ENCODE data around the gene PMEPA1. TPM values are rescaled to one million over a fixed set of nuclear protein-coding genes. Genes with fewer than 3 reads are reported as not detected.

PMEPA1 gene
- total RNA-seq, 1 experiment from 2014 or later = 163 TPM

DNA sequence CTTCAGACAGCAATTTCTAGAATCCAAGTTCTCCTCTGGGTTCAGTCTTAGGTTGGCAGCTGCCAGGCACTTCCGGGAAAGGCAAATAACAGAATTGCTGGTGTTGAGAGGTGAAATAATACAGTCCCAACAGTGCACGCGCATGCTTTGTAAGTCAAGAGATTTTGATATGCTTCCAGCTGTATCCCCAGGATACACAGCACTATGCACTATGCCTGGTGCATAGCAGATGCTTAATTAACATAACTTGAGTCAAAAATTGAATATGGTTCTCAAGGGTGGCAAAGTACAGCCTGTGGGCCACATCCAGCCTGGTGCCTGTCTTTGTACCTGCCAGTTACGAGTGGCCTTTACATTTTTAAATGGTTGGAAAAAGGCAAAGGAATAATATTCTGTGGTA, 18.9 kb upstream of the PMEPA1 start:
- Histone ChIP-seq H3K79me2 (ENCODE audit: low read depth) (no peaks in the 10 kb centered on the region), H3K9me3 (ENCODE audit: insufficient read depth, low read depth) (no peaks in the 10 kb centered on the region), H3K27me3 (ENCODE audit: insufficient read depth, low read depth) (no peaks in the 10 kb centered on the region), H3K36me3 (ENCODE audit: low read depth) (no peaks in the 10 kb centered on the region), H3F3A (ENCODE audit: insufficient read depth, low read depth) (peaks cover 15% of the 10 kb centered on the region; the same call in 1 of the 2 replicates), H2AFZ (no peak overlapping the region), H3K9me2 (ENCODE audit: insufficient read depth) (no peaks in the 10 kb centered on the region), H4K20me1 (ENCODE audit: insufficient read depth) (no peaks in the 10 kb centered on the region), H3K4me1 (replicated peaks; ENCODE audit: insufficient read depth) (peaks cover 27% of the 10 kb centered on the region), H3K4me3 (no peak overlapping the region), H3K4me2 (no peak overlapping the region; the same call in 1 of the 2 replicates), H3K27ac (no peak overlapping the region)
- no peak for DNase-seq
- TF ChIP-seq CTCF (conservative IDR thresholded peaks at IDR 0.05) (no peak), EZH2 (IDR thresholded peaks at IDR 0.05; ENCODE audit: low read depth) (no peak)
- POLR2A ChIA-PET (ENCODE audit: unreplicated experiment) = no interaction called here
- CTCF ChIA-PET = no interaction called here
- intact Hi-C loops (cut with micrococcal nuclease; ENCODE audit: unreplicated experiment) = no loop called here
- no TSS peak for BruUV-seq (replicated peaks)

DNA sequence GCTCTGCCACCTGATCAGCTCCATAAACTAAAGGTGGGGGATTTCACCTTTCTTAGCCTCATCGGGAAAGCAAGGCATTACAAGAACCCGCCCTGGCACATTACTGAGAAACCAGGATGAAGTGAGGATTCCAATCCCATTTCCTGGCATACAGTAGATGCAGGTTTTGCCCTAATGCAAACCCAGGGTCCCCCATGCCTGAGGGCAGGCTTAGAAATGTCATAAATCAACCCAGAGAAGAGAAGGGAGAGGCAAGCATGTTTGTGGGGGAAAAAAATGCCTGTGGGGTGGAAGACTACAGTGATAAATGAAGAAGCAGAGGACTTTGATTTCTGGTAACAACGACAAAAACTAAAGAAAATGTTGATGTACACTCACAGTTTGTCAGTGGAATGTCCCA, 18.0 kb upstream of the PMEPA1 start:
- H3K79me2 ChIP-seq (ENCODE audit: low read depth) = no peaks in the 10 kb centered on the region
- TF ChIP-seq CTCF (conservative IDR thresholded peaks at IDR 0.05) = no peak
- no peak for TF ChIP-seq EZH2 (IDR thresholded peaks at IDR 0.05; ENCODE audit: low read depth)
- no TSS peak for BruUV-seq (replicated peaks)
- intact Hi-C loops (cut with micrococcal nuclease; ENCODE audit: unreplicated experiment) = no loop called here
- peak overlapping the region; percentile 33 for H3K4me2 ChIP-seq
- peaks cover 27% of the 10 kb centered on the region for H3K4me1 ChIP-seq (replicated peaks; ENCODE audit: insufficient read depth)
- H3F3A ChIP-seq (ENCODE audit: insufficient read depth, low read depth) = peaks cover 15% of the 10 kb centered on the region; the same call in 1 of the 2 replicates
- no peaks in the 10 kb centered on the region for H3K9me3 ChIP-seq (ENCODE audit: insufficient read depth, low read depth)
- POLR2A ChIA-PET (ENCODE audit: unreplicated experiment) = no interaction called here
- CTCF ChIA-PET = no interaction called here
- no peak overlapping the region for H3K4me3 ChIP-seq
- peak in 1 of 2 experiments; percentile 46 for DNase-seq
- no peak overlapping the region for H2AFZ ChIP-seq
- H3K27ac ChIP-seq = no peak overlapping the region
- no peaks in the 10 kb centered on the region for H3K9me2 ChIP-seq (ENCODE audit: insufficient read depth)
- H4K20me1 ChIP-seq (ENCODE audit: insufficient read depth) = no peaks in the 10 kb centered on the region
- H3K36me3 ChIP-seq (ENCODE audit: low read depth) = no peaks in the 10 kb centered on the region
- H3K27me3 ChIP-seq (ENCODE audit: insufficient read depth, low read depth) = no peaks in the 10 kb centered on the region

DNA sequence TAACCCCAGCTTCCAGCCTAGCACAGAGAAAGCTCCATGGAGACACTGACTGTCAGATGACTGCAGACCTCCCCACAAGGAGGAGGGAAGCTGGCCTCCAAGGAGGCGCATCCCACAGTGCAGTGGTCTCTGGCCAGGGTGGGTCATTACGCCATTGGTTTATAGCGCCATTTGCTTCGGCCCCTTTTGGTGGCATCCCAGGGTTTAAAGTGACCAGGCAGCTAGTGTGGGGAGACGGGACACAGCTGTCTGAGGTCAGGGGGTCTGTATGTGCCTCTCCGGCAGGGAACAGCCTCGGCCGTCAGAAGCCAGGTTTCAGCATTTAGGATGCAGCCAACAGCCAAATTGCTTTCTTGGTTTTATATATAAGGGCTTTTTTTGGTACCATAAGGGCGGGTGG, 15.8 kb upstream of the PMEPA1 start:
- ChIA-PET CTCF (no interaction called here), POLR2A (ENCODE audit: unreplicated experiment) (no interaction called here)
- Histone ChIP-seq H3K36me3 (ENCODE audit: low read depth) (no peaks in the 10 kb centered on the region), H2AFZ (no peak overlapping the region), H3K27ac (no peak overlapping the region), H3K4me1 (replicated peaks; ENCODE audit: insufficient read depth) (peaks cover 27% of the 10 kb centered on the region), H3K9me2 (ENCODE audit: insufficient read depth) (no peaks in the 10 kb centered on the region), H3F3A (ENCODE audit: insufficient read depth, low read depth) (peaks cover 15% of the 10 kb centered on the region; the same call in 1 of the 2 replicates), H4K20me1 (ENCODE audit: insufficient read depth) (no peaks in the 10 kb centered on the region), H3K79me2 (ENCODE audit: low read depth) (no peaks in the 10 kb centered on the region), H3K9me3 (ENCODE audit: insufficient read depth, low read depth) (no peaks in the 10 kb centered on the region), H3K4me3 (no peak overlapping the region), H3K4me2 (peak overlapping the region; percentile 36; the same call in 1 of the 2 replicates), H3K27me3 (ENCODE audit: insufficient read depth, low read depth) (no peaks in the 10 kb centered on the region)
- intact Hi-C loops (cut with micrococcal nuclease; ENCODE audit: unreplicated experiment) = no loop called here
- no peak for DNase-seq
- TF ChIP-seq EZH2 (IDR thresholded peaks at IDR 0.05; ENCODE audit: low read depth) = no peak
- TF ChIP-seq CTCF (conservative IDR thresholded peaks at IDR 0.05) = no peak
- no TSS peak for BruUV-seq (replicated peaks)
